Chondrocyte (in vitro differentiated cells): ENCODE measurements around the gene KDM8. TPM values are rescaled to one million over a fixed set of nuclear protein-coding genes. Genes with fewer than 3 reads are reported as not detected.

Experiments used
- DNase-seq: peaks from one replicate; pipeline ENCODE4 v3.0.0; 2021; ENCODE audit warnings: mixed read lengths, low spot score
- H3K27ac Mint-ChIP-seq: one replicate; pipeline ENCODE4 v1.8.0; 2021; ENCODE audit warnings: mild to moderate bottlenecking, moderate library complexity, mixed read lengths; ENCODE audit not compliant: unreplicated experiment
- H3K27me3 Mint-ChIP-seq: 2 replicates; pipeline ENCODE4 v1.8.0; 2021; ENCODE audit warnings: low read depth, mixed read lengths
- H3K36me3 Mint-ChIP-seq: 2 replicates; pipeline ENCODE4 v1.8.0; 2021; ENCODE audit warnings: low read depth, mixed read lengths
- H3K4me1 Mint-ChIP-seq: 2 replicates; pipeline ENCODE4 v1.8.0; 2021; ENCODE audit warnings: low read depth, mild to moderate bottlenecking, mixed read lengths
- H3K4me3 Mint-ChIP-seq: one replicate; pipeline ENCODE4 v1.8.0; 2021; ENCODE audit warnings: mild to moderate bottlenecking, moderate library complexity, mixed read lengths; ENCODE audit not compliant: unreplicated experiment
- H3K9me3 Mint-ChIP-seq: 2 replicates; pipeline ENCODE4 v1.8.0; 2021; ENCODE audit warnings: low read depth, mixed read lengths
- total RNA-seq: library from RNA; stranded (reverse); gene quantifications from 3 replicates; pipeline ENCODE4 v1.2.1, GENCODE V29; 2021
- TF ChIP-seq, protein P1 (sequence below): fragments of 200-600 bp; sonication (generic); IDR thresholded peaks from 2 replicates; pipeline ENCODE4 v1.5.0; 2021; ENCODE audit warnings: antibody characterized with exemption, mild to moderate bottlenecking, moderate library complexity

The KDM8 gene
- total RNA-seq, 1 donor from 2014 or later = 5.6 TPM

DNA sequence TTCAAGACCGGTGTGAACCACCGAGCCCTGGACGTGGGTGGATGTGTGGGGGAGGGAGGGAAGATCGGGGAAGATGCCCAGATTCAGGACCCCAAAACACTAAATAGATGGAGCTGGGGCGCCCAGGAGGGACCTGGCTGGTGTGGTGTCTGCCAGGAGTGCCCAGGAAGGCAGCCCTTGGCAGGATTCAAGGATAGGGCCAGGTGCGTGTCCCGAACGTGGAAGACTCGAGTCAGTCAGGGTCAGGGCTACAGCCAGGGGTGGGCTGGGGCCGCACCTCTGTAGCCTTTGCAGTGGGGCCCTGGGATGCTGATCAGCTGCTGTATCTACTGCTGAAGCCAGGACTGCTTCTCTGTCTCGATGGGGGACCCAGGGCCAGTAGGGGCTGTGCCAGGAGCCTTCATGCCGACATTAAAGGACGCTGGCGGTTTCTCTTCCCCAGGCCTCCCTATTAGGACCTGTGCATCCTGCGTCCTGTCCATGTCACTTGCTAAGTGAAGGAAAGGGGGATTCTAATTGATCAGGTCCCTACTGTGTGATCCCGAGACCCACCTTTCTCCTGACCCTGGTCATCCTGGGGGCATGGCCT, 13.1 kb downstream of the KDM8 start:
- no peak overlapping the region for H3K27ac Mint-ChIP-seq
- DNase-seq = no peak
- peaks cover 3% of the 10 kb centered on the region for H3K4me1 Mint-ChIP-seq
- no peaks in the 10 kb centered on the region for H3K27me3 Mint-ChIP-seq
- H3K9me3 Mint-ChIP-seq = no peaks in the 10 kb centered on the region
- no peak overlapping the region for H3K4me3 Mint-ChIP-seq
- TF ChIP-seq, protein P1, sequence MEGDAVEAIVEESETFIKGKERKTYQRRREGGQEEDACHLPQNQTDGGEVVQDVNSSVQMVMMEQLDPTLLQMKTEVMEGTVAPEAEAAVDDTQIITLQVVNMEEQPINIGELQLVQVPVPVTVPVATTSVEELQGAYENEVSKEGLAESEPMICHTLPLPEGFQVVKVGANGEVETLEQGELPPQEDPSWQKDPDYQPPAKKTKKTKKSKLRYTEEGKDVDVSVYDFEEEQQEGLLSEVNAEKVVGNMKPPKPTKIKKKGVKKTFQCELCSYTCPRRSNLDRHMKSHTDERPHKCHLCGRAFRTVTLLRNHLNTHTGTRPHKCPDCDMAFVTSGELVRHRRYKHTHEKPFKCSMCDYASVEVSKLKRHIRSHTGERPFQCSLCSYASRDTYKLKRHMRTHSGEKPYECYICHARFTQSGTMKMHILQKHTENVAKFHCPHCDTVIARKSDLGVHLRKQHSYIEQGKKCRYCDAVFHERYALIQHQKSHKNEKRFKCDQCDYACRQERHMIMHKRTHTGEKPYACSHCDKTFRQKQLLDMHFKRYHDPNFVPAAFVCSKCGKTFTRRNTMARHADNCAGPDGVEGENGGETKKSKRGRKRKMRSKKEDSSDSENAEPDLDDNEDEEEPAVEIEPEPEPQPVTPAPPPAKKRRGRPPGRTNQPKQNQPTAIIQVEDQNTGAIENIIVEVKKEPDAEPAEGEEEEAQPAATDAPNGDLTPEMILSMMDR = no peak
- peaks cover 9% of the 10 kb centered on the region for H3K36me3 Mint-ChIP-seq

DNA sequence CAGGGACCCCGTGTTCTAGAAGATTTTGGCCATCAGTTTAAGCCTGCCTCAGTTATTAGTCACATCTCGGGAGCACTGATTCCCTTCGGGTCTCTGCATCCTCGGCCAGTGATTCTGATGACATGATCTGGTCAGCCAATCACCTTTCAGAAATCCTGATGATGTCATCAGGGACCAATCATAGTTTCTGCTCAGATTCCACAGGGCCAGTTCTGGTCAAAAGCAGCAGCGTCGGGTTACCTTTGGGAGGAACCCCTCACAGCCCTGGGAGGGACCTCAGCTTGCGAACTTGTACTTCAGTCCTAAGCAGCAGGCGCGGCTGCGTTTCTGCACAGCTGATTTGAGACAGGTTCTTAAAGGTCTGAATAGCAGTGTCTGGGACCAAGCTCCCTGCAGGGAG, 13.9 kb downstream of the KDM8 start:
- Mint-ChIP-seq H3K9me3 (no peaks in the 10 kb centered on the region), H3K27ac (peak overlapping the region; percentile 15), H3K4me3 (no peak overlapping the region), H3K36me3 (peaks cover 9% of the 10 kb centered on the region), H3K27me3 (no peaks in the 10 kb centered on the region), H3K4me1 (peaks cover 7% of the 10 kb centered on the region)
- no peak for DNase-seq
- TF ChIP-seq, protein P1 = no peak

DNA sequence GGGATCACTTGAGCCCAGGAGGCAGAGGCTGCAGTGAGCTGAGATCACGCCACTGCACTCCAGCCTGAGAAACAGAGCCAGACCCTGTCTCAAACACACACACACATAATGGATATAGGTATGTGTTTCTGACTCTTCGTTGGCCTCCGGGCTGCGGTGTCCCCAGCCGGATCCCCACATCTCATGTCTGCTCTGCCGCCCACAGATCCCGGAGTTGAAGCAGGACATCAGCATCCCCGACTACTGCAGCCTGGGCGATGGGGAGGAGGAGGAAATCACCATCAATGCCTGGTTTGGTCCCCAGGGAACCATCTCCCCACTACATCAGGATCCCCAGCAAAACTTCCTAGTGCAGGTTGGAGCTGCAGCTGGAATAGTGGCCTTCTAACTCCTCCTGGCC, 15.4 kb downstream of the KDM8 start:
- DNase-seq = no peak
- peaks cover 9% of the 10 kb centered on the region for H3K36me3 Mint-ChIP-seq
- H3K4me3 Mint-ChIP-seq = no peak overlapping the region
- H3K4me1 Mint-ChIP-seq = peaks cover 16% of the 10 kb centered on the region
- H3K27ac Mint-ChIP-seq = no peak overlapping the region
- no peaks in the 10 kb centered on the region for H3K9me3 Mint-ChIP-seq
- TF ChIP-seq, protein P1 = no peak
- no peaks in the 10 kb centered on the region for H3K27me3 Mint-ChIP-seq

GRCh38 chr16:27219161-27219560, 15.8 kb downstream of the KDM8 start:
- Mint-ChIP-seq H3K9me3 (no peaks in the 10 kb centered on the region), H3K4me1 (peaks cover 16% of the 10 kb centered on the region), H3K27me3 (no peaks in the 10 kb centered on the region), H3K36me3 (peaks cover 9% of the 10 kb centered on the region), H3K27ac (no peak overlapping the region), H3K4me3 (no peak overlapping the region)
- TF ChIP-seq, protein P1 = no peak
- DNase-seq = no peak

DNA sequence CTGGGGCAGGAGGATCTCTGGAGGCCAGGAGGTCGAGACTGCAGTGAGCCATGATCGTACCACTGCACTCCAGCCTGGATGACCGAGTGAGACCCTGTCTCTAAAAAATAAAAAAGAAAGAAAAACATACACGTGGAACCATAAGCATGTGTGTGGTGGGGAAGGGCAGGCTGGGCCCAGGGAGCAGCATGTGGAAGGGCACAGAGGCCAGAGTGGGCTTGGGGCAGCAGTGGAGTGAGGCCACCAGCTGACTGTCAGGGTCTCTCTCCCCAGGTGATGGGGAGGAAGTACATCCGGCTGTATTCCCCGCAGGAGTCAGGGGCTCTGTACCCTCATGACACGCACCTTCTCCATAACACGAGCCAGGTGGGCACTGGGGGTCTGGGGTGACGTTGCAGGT, 16.8 kb downstream of the KDM8 start:
- H3K4me3 Mint-ChIP-seq = no peak overlapping the region

More for the DNA sequence above, 16.8 kb downstream of the KDM8 start:
- Mint-ChIP-seq H3K9me3 (no peaks in the 10 kb centered on the region), H3K4me1 (peaks cover 16% of the 10 kb centered on the region), H3K27ac (no peak overlapping the region), H3K36me3 (peaks cover 3% of the 10 kb centered on the region), H3K27me3 (no peaks in the 10 kb centered on the region)
- DNase-seq = no peak
- TF ChIP-seq, protein P1 = no peak
